Spinal cord (tissue), 10 donors: ENCODE data around the gene TMEM91. TPM values are rescaled to one million over a fixed set of nuclear protein-coding genes. Genes with fewer than 3 reads are reported as not detected.
"Not testable (repeated sequence)": the region's sequence is repeated elsewhere in the genome, so short reads cannot be mapped to it uniquely, and the experiment has no call there.

Experiments used
- DNase-seq, 6 donors: peaks; one replicate each; pipeline versions ENCODE4 v3.0.0 to v3.0.0-alpha.2; 2013 to 2015; ENCODE audit warnings: low spot score in 6 of 6, low read depth in 4 of 6
- H3K27ac ChIP-seq: one replicate; pipeline ENCODE4 v1.5.1; 2013; ENCODE audit warnings: low read depth, low read length, control low read depth
- H3K27me3 ChIP-seq: one replicate; pipeline ENCODE4 v1.6.1; 2013; ENCODE audit warnings: low read length; ENCODE audit not compliant: control insufficient read depth, insufficient read depth
- H3K36me3 ChIP-seq: one replicate; pipeline ENCODE4 v1.6.1; 2013; ENCODE audit warnings: low read length; ENCODE audit not compliant: control insufficient read depth, insufficient read depth
- H3K4me1 ChIP-seq: one replicate; pipeline ENCODE4 v1.6.1; 2013; ENCODE audit warnings: low read length; ENCODE audit not compliant: control insufficient read depth, insufficient read depth
- H3K4me3 ChIP-seq: one replicate; pipeline ENCODE4 v1.5.1; 2013; ENCODE audit warnings: low read depth, low read length, control low read depth
- H3K9me3 ChIP-seq: one replicate; pipeline ENCODE4 v1.6.1; 2013; ENCODE audit warnings: low read length; ENCODE audit not compliant: control insufficient read depth, insufficient read depth
- WGBS: methylation state at CpG from one replicate; pipeline ENCODE4 v1.1.5; 2013; ENCODE audit warnings: missing lambda C conversion rate; ENCODE audit not compliant: insufficient coverage; 5-methylcytosine and 5-hydroxymethylcytosine counted together
- polyA plus RNA-seq, 2 donors: library from polyadenylated mRNA; unstranded; fragments of 120-200 nt; gene quantifications; one replicate each; pipeline ENCODE4 v1.2.1, GENCODE V29; 2013; ENCODE audit not compliant: insufficient read length in 2 of 2
- total RNA-seq, 2 donors: library from RNA; depleted of rRNA in 1 of 2; stranded (reverse); fragments of 120-200 nt in 1 of 2; fragments of >200 nt in 1 of 2; gene quantifications; one replicate each; pipeline versions ENCODE4 v1.2.3 to v1.2.4, GENCODE V29; 2013 to 2014
- donor health status: healthy.

The TMEM91 gene
- total and polyA plus RNA-seq, 4 donors = 8.1 to 37.5 (median 26.8) TPM

- DNase-seq = no peak
- H3K4me3 ChIP-seq = no peak overlapping the region
- no peak overlapping the region for H3K27ac ChIP-seq
- peaks cover 3% of the 10 kb centered on the region for H3K36me3 ChIP-seq
- H3K27me3 ChIP-seq = no peaks in the 10 kb centered on the region
- no CpG with 5 or more reads among the region's 2 CpGs for WGBS
- no peaks in the 10 kb centered on the region for H3K9me3 ChIP-seq
- H3K4me1 ChIP-seq = peaks cover 35% of the 10 kb centered on the region
These were observed 3.8 kb upstream of the TMEM91 start for GRCh38 chr19:41372501-41372900.

DNA sequence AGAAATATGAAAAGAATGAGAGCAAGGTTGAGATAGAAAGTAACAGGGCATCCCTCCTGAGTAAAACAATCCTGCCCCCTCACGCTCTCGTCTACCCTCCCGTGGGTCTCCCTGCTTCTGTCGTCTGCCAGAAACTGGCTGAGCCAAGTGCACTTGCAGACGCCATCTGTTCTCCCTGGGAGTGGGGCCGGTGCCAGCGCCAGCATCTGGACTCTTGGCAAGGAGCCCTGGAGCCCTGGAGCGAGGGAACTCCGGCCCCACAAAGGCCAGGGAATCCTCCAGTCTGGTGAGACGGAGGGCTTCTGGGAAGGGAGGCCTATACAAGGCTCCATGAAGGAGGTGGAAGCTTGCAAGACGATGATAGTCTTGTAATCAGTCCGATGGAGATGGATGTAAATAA, 2.3 kb upstream of the TMEM91 start:
- Histone ChIP-seq H3K4me1 (peaks cover 41% of the 10 kb centered on the region), H3K27ac (peak overlapping the region; percentile 5), H3K4me3 (no peak overlapping the region), H3K36me3 (peaks cover 8% of the 10 kb centered on the region), H3K27me3 (no peaks in the 10 kb centered on the region), H3K9me3 (no peaks in the 10 kb centered on the region)
- peak in 5 of 6 donors; percentile 84 to 98 (median 87) for DNase-seq
- 14% methylated on average over 10 of the region's 12 CpGs for WGBS

- WGBS = 46% methylated on average over 8 of the region's 8 CpGs
- H3K36me3 ChIP-seq = peaks cover 13% of the 10 kb centered on the region
- H3K4me1 ChIP-seq = peaks cover 41% of the 10 kb centered on the region
- H3K27ac ChIP-seq = no peak overlapping the region
- no peak for DNase-seq
- no peaks in the 10 kb centered on the region for H3K9me3 ChIP-seq
- peak overlapping the region; percentile 35 for H3K4me3 ChIP-seq
- H3K27me3 ChIP-seq = no peaks in the 10 kb centered on the region
These were observed 649 bp downstream of the TMEM91 start for GRCh38 chr19:41376998-41377365.

GRCh38 chr19:41377977-41378709, 1.8 kb downstream of the TMEM91 start:
- H3K27me3 ChIP-seq = no peaks in the 10 kb centered on the region
- peaks cover 22% of the 10 kb centered on the region for H3K36me3 ChIP-seq
- peaks cover 41% of the 10 kb centered on the region for H3K4me1 ChIP-seq
- WGBS = 27% methylated on average over 9 of the region's 9 CpGs
- H3K4me3 ChIP-seq = no peak overlapping the region
- H3K27ac ChIP-seq = no peak overlapping the region
- no peaks in the 10 kb centered on the region for H3K9me3 ChIP-seq
- peak in 1 of 6 donors; percentile 9 for DNase-seq

DNA sequence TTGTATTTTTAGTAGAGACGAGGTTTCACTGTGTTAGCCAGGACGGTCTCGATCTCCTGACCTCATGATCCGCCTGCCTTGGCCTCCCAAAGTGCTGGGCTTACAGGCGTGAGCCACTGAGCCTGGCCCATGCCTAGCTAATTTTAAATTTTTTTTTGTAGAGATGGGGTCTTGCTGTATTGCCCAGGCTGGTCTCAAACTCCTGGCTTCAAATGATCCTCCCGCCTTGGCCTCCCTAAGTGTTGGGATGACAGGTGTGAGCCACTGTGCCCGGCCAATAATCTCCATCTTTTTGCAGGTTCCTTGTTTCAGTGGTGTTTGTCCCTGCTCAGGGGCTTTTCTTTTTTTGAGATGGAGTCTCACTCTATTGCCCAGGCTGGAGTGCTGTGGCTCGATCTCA, 5.2 kb downstream of the TMEM91 start:
- WGBS = 95% methylated on average over 7 of the region's 8 CpGs
- H3K27ac ChIP-seq, H3K27me3 ChIP-seq, H3K9me3 ChIP-seq, DNase-seq, H3K4me3 ChIP-seq: not testable (repeated sequence)
- H3K36me3 ChIP-seq = peaks cover 50% of the 10 kb centered on the region
- H3K4me1 ChIP-seq = peaks cover 14% of the 10 kb centered on the region

GRCh38 chr19:41384351-41384750, 8.0 kb downstream of the TMEM91 start:
- no CpG with 5 or more reads among the region's 5 CpGs for WGBS
- Histone ChIP-seq H3K27me3 (no peaks in the 10 kb centered on the region), H3K4me3 (no peak overlapping the region), H3K36me3 (peaks cover 64% of the 10 kb centered on the region), H3K9me3 (no peaks in the 10 kb centered on the region), H3K27ac (no peak overlapping the region), H3K4me1 (no peaks in the 10 kb centered on the region)
- no peak for DNase-seq

DNA sequence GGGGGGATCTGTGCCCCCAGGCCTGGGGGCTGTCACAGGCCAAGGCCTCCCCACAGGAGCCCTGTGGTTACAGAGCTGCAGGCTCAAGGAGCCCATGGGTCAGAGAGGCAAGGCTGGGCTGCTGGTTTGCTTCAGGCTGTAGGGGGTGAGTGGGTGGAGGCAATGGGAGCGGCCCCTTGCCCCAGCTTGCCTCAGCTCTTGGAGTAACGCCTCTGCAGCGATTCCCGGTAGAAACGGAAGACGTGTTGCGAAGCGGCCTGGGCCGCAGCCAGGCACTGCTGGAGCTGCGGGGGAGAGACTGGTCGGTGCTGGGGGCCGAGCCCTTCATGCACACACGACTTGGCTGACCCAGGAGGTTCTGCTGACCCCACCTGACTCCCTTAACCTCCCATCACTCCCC, 10.1 kb downstream of the TMEM91 start:
- no peak overlapping the region for H3K4me3 ChIP-seq
- no peaks in the 10 kb centered on the region for H3K9me3 ChIP-seq
- DNase-seq = no peak
- no peak overlapping the region for H3K27ac ChIP-seq
- no peaks in the 10 kb centered on the region for H3K27me3 ChIP-seq
- H3K36me3 ChIP-seq = peaks cover 85% of the 10 kb centered on the region
- no peaks in the 10 kb centered on the region for H3K4me1 ChIP-seq
- WGBS = 94% methylated on average over 10 of the region's 13 CpGs

DNA sequence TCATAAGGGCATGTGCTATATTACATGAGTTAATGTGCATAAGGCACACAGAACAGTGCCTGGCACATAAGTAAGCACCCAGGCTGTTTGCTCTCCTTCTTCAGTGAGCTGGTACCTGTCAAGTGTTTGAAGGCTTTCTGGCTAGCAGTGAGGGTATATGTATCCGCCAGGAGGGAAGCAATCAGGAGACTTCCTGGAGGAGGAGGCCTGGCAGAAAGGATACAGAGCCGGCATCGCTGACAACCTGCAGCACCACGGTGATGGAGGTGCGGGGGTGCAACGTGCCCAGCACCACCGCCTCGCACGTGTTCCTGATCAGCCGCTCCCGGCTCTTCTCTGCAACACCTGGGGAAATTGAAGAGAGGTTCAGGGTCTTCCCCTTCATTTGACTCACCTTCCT, 15.3 kb downstream of the TMEM91 start:
- no peak overlapping the region for H3K27ac ChIP-seq
- no peak for DNase-seq
- H3K4me3 ChIP-seq = no peak overlapping the region
- no peaks in the 10 kb centered on the region for H3K27me3 ChIP-seq
- 94% methylated on average over 10 of the region's 11 CpGs for WGBS
- H3K36me3 ChIP-seq = peaks cover 61% of the 10 kb centered on the region
- H3K4me1 ChIP-seq = peaks cover 7% of the 10 kb centered on the region
- no peaks in the 10 kb centered on the region for H3K9me3 ChIP-seq

DNA sequence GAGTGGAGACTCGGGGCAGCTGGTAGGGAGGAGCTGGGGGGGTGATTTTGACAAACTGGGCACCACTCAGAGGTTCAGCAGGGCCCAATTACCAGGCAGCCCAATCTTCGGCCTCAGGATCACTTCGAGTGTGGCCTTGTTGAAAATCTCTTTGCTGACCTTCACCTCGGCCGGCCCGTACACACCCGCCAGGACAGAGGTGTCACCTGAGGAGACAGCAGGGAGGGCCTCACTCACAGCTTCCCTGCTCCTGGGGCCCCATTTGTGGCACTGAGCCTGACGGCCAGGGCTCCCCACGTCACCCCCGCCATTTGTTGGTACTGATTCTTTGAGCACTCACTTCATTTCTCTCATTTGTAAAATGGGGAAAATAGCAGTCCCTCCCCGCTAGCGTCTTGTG, 16.4 kb downstream of the TMEM91 start:
- 90% methylated on average over 11 of the region's 12 CpGs for WGBS
- Histone ChIP-seq H3K36me3 (peaks cover 51% of the 10 kb centered on the region), H3K4me1 (peaks cover 7% of the 10 kb centered on the region), H3K27me3 (no peaks in the 10 kb centered on the region), H3K4me3 (no peak overlapping the region), H3K27ac (no peak overlapping the region), H3K9me3 (no peaks in the 10 kb centered on the region)
- DNase-seq = no peak

DNA sequence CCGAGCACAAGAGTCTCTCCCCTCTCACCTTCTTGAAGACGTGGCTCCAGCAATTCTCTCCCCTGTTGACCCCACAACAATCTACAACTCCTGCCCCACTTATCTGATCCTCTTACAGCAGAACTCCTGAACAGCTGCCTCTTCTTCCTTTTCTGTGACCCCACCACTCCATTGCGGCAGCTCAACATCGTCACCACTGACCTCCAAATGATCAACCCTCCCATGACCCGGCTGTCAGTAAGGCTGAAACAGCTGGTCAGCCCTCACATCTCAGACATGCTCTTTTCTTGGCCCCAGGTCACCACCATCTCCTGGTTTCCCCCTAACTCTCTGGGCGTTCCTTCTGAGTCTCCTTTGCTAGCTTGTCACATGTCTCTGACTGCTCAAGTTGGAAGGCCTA, 19.0 kb downstream of the TMEM91 start:
- Histone ChIP-seq H3K4me3 (no peak overlapping the region), H3K27ac (no peak overlapping the region), H3K9me3 (no peaks in the 10 kb centered on the region), H3K27me3 (no peaks in the 10 kb centered on the region), H3K36me3 (peaks cover 30% of the 10 kb centered on the region), H3K4me1 (peaks cover 16% of the 10 kb centered on the region)
- WGBS = 81% methylated on average over 6 of the region's 6 CpGs
- DNase-seq = no peak
